GM18511 (cell line): ENCODE data around the gene IL1RAPL2.
"Not testable (repeated sequence)": the region's sequence is repeated elsewhere in the genome, so short reads cannot be mapped to it uniquely, and the experiment has no call there.

Source experiments
- ATAC-seq: cut with Tn5 transposase; IDR thresholded peaks from one replicate; pipeline ENCODE4 v1.9.1; 2021; ENCODE audit warnings: mild to moderate bottlenecking, moderate library complexity; ENCODE audit not compliant: unreplicated experiment

IL1RAPL2 gene

GRCh38 chrX:104852241-104852640 lies 286.2 kb downstream of the IL1RAPL2 start:
- ATAC-seq: no peak

- peak; percentile 84 for ATAC-seq
Observed at GRCh38 chrX:104854188-104854587, 288.2 kb downstream of the IL1RAPL2 start.

GRCh38 chrX:104854790-104855340 lies 288.9 kb downstream of the IL1RAPL2 start:
- ATAC-seq: no peak

- no peak for ATAC-seq
Observed at GRCh38 chrX:104863466-104863865, 297.5 kb downstream of the IL1RAPL2 start.

- ATAC-seq: no peak
Observed at GRCh38 chrX:104864296-104864695, 298.3 kb downstream of the IL1RAPL2 start.

GRCh38 chrX:104877504-104877903 lies 311.5 kb downstream of the IL1RAPL2 start:
- no peak for ATAC-seq

- ATAC-seq: no peak
Observed at GRCh38 chrX:104902070-104902469, 336.1 kb downstream of the IL1RAPL2 start.

GRCh38 chrX:104909694-104910093 lies 343.7 kb downstream of the IL1RAPL2 start:
- ATAC-seq: not testable (repeated sequence)

GRCh38 chrX:104913348-104913747 lies 347.3 kb downstream of the IL1RAPL2 start:
- no peak for ATAC-seq

- not testable (repeated sequence) for ATAC-seq
Observed at GRCh38 chrX:104914686-104915085, 348.7 kb downstream of the IL1RAPL2 start.

GRCh38 chrX:104918122-104918521 lies 352.1 kb downstream of the IL1RAPL2 start:
- peak; percentile 52 for ATAC-seq

- ATAC-seq: peak; percentile 7
Observed at GRCh38 chrX:104921584-104922205, 355.7 kb downstream of the IL1RAPL2 start.

GRCh38 chrX:104922206-104922621 lies 356.2 kb downstream of the IL1RAPL2 start:
- peak; percentile 98 for ATAC-seq

- no peak for ATAC-seq
Observed at GRCh38 chrX:104929324-104929723, 363.3 kb downstream of the IL1RAPL2 start.

GRCh38 chrX:104935581-104935980 lies 369.6 kb downstream of the IL1RAPL2 start:
- ATAC-seq: no peak

- ATAC-seq: no peak
Observed at GRCh38 chrX:104953251-104953650, 387.3 kb downstream of the IL1RAPL2 start.

- no peak for ATAC-seq
Observed at GRCh38 chrX:104961926-104962325, 395.9 kb downstream of the IL1RAPL2 start.

- no peak for ATAC-seq
Observed at GRCh38 chrX:104968241-104968640, 402.2 kb downstream of the IL1RAPL2 start.

- no peak for ATAC-seq
Observed at GRCh38 chrX:104972737-104973136, 406.7 kb downstream of the IL1RAPL2 start.

GRCh38 chrX:104987063-104987462 lies 421.1 kb downstream of the IL1RAPL2 start:
- ATAC-seq: no peak

GRCh38 chrX:104988038-104988437 lies 422.0 kb downstream of the IL1RAPL2 start:
- ATAC-seq: no peak

- ATAC-seq: no peak
Observed at GRCh38 chrX:104995546-104995945, 429.5 kb downstream of the IL1RAPL2 start.

- no peak for ATAC-seq
Observed at GRCh38 chrX:105006103-105006502, 440.1 kb downstream of the IL1RAPL2 start.
